ENCODE measurements around the gene FLCN.

FLCN gene

GRCh38 chr17:17204041-17204591 lies 32.9 kb downstream of the FLCN start:
- peaks cover 21% of the 10 kb centered on the region for H3K36me3 ChIP-seq
- no peak for TF ChIP-seq CTCF (IDR thresholded peaks at IDR 0.05; ENCODE audit: low read depth, low read length)
- H3K27me3 ChIP-seq, result no peaks in the 10 kb centered on the region
- H3K9me3 ChIP-seq, result no peaks in the 10 kb centered on the region
- no peaks in the 10 kb centered on the region for H3K4me1 ChIP-seq
- peak overlapping the region; percentile 63 for H3K4me3 ChIP-seq (ENCODE audit: low read depth, low read length)
- DNase-seq, result no peak

- Histone ChIP-seq H3K4me1 (no peaks in the 10 kb centered on the region), H3K9me3 (no peaks in the 10 kb centered on the region), H3K4me3 (ENCODE audit: low read depth, low read length) (no peak overlapping the region), H3K27me3 (no peaks in the 10 kb centered on the region), H3K36me3 (peaks cover 21% of the 10 kb centered on the region)
- no peak for TF ChIP-seq CTCF (IDR thresholded peaks at IDR 0.05; ENCODE audit: low read depth, low read length)
- DNase-seq, result no peak
Measured at GRCh38 chr17:17203173-17203730, 33.7 kb downstream of the FLCN start.

GRCh38 chr17:17201907-17202306 lies 35.1 kb downstream of the FLCN start:
- no peaks in the 10 kb centered on the region for H3K4me1 ChIP-seq
- no peak for TF ChIP-seq CTCF (IDR thresholded peaks at IDR 0.05; ENCODE audit: low read depth, low read length)
- H3K4me3 ChIP-seq (ENCODE audit: low read depth, low read length), result no peak overlapping the region
- no peaks in the 10 kb centered on the region for H3K9me3 ChIP-seq
- DNase-seq, result no peak
- no peaks in the 10 kb centered on the region for H3K27me3 ChIP-seq
- H3K36me3 ChIP-seq, result peaks cover 21% of the 10 kb centered on the region

GRCh38 chr17:17201271-17201670 lies 35.7 kb downstream of the FLCN start:
- TF ChIP-seq CTCF (IDR thresholded peaks at IDR 0.05; ENCODE audit: low read depth, low read length), result no peak
- Histone ChIP-seq H3K4me1 (no peaks in the 10 kb centered on the region), H3K9me3 (no peaks in the 10 kb centered on the region), H3K4me3 (ENCODE audit: low read depth, low read length) (no peak overlapping the region), H3K27me3 (no peaks in the 10 kb centered on the region), H3K36me3 (peaks cover 21% of the 10 kb centered on the region)
- no peak for DNase-seq

- H3K9me3 ChIP-seq, result no peaks in the 10 kb centered on the region
- H3K27me3 ChIP-seq, result no peaks in the 10 kb centered on the region
- H3K4me1 ChIP-seq, result no peaks in the 10 kb centered on the region
- no peak for DNase-seq
- no peak for TF ChIP-seq CTCF (IDR thresholded peaks at IDR 0.05; ENCODE audit: low read depth, low read length)
- H3K36me3 ChIP-seq, result peaks cover 21% of the 10 kb centered on the region
- no peak overlapping the region for H3K4me3 ChIP-seq (ENCODE audit: low read depth, low read length)
Measured at GRCh38 chr17:17200831-17201230, 36.1 kb downstream of the FLCN start.

- TF ChIP-seq CTCF (IDR thresholded peaks at IDR 0.05; ENCODE audit: low read depth, low read length), result no peak
- no peaks in the 10 kb centered on the region for H3K4me1 ChIP-seq
- no peak for DNase-seq
- H3K9me3 ChIP-seq, result no peaks in the 10 kb centered on the region
- H3K4me3 ChIP-seq (ENCODE audit: low read depth, low read length), result no peak overlapping the region
- no peaks in the 10 kb centered on the region for H3K27me3 ChIP-seq
- H3K36me3 ChIP-seq, result peaks cover 21% of the 10 kb centered on the region
Measured at GRCh38 chr17:17200311-17200710, 36.7 kb downstream of the FLCN start.
